Upper lobe of left lung (tissue), 6 donors: ENCODE results near the gene RANBP9. TPM values are rescaled to one million over a fixed set of nuclear protein-coding genes. Genes with fewer than 3 reads are reported as not detected.

Experiments
- ATAC-seq, 2 donors: fragments of 200-7000 bp; cut with Tn5 transposase; one replicate each; pipeline ENCODE4 v1.9.1; 2022; ENCODE audit warnings: mild to moderate bottlenecking in 2 of 2, moderate library complexity in 2 of 2; ENCODE audit not compliant: low FRiP score in 2 of 2
- DNase-seq, 2 donors: peaks; one replicate each; pipeline ENCODE4 v3.0.0-alpha.2; 2019 to 2020
- H3K27ac ChIP-seq, 4 donors: fragments of 200-600 bp; sonication (generic); one replicate each; pipeline ENCODE4 v1.5.1; 2016 to 2019
- H3K27me3 ChIP-seq, 4 donors: fragments of 200-600 bp; sonication (generic); one replicate each; pipeline ENCODE4 v1.5.1; 2017 to 2019
- H3K36me3 ChIP-seq, 4 donors: fragments of 200-600 bp; sonication (generic); one replicate each; pipeline ENCODE4 v1.5.1; 2016 to 2019
- H3K4me1 ChIP-seq, 4 donors: fragments of 200-600 bp; sonication (generic); one replicate each; pipeline ENCODE4 v1.5.1; 2018 to 2019
- H3K4me3 ChIP-seq, 4 donors: fragments of 200-600 bp; sonication (generic); one replicate each; pipeline ENCODE4 v1.5.1; 2017 to 2019; ENCODE audit warnings: mild to moderate bottlenecking in 2 of 4, moderate library complexity in 1 of 4
- H3K9me3 ChIP-seq, 4 donors: fragments of 200-600 bp; sonication (generic); one replicate each; pipeline ENCODE4 v1.5.1; 2018 to 2019
- EP300 ChIP-seq, 4 donors: sonication (generic); formaldehyde crosslinking; IDR thresholded peaks; one replicate each; pipeline ENCODE4 v1.5.1; 2017; ENCODE audit warnings: antibody characterized with exemption in 4 of 4, control low read depth in 2 of 4
- POLR2A ChIP-seq, 4 donors: fragments of 450-650 bp; IDR thresholded peaks; one replicate each; pipeline ENCODE4 v1.5.1; 2016 to 2017; ENCODE audit warnings: antibody characterized with exemption in 4 of 4, mild to moderate bottlenecking in 2 of 4
- POLR2AphosphoS5 ChIP-seq, 2 donors: sonication (generic); formaldehyde crosslinking; IDR thresholded peaks; one replicate each; pipeline ENCODE4 v1.5.1; 2017; ENCODE audit warnings: antibody characterized with exemption in 2 of 2
- WGBS, 2 donors: methylation state at CpG; one replicate each; pipeline ENCODE4 v1.1.5; 2017 to 2018; 5-methylcytosine and 5-hydroxymethylcytosine counted together
- total RNA-seq, 6 donors: library from RNA; depleted of rRNA in 4 of 6; stranded (reverse); fragments of >200 nt in 4 of 6; gene quantifications; one replicate each; pipeline versions ENCODE4 v1.1.0 to v1.2.1, GENCODE V29; 2016 to 2021
- TF ChIP-seq, protein P1 (sequence below), 6 experiments: fragments of 450-650 bp in 4 of 6; fragments of 200-600 bp in 2 of 6; sonication (generic) in 2 of 6; IDR thresholded peaks; one replicate each; pipeline ENCODE4 v1.5.1; 2016 to 2019; ENCODE audit warnings: antibody characterized with exemption in 6 of 6
- donor health status: DM: no; HTN: no; CAD: no; lungs with moderate emphysema.
- donor health status: DM: no; HTN: yes; CAD: no; lungs with severe emphysema.

Gene RANBP9
- total RNA-seq, 6 donors from 2014 or later = 29.8 to 46.7 (median 36.4) TPM

DNA sequence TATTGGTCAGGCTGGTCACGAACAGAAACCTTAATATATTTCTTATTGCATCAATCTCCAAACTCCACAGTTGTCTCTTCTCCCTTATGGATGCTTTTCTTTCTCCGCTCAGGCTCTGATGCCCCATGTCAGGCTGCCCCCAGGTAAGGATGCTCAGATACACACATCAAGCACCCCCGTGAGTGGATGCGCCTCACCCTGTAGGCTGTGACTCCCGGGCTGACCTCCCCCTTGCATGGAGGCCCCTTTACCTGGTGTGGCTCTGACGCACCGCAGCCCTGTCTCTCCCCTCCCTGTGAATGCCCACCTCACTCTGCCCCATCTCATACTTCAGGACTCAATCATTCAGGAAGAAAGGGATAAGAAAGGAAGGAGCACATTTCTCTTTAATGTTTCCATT lies 19.1 kb upstream of the RANBP9 start:
- TF ChIP-seq POLR2AphosphoS5 (IDR thresholded peaks at IDR 0.05) (no peak), EP300 (IDR thresholded peaks at IDR 0.05) (no peak), POLR2A (IDR thresholded peaks at IDR 0.05) (no peak)
- TF ChIP-seq, protein P1, sequence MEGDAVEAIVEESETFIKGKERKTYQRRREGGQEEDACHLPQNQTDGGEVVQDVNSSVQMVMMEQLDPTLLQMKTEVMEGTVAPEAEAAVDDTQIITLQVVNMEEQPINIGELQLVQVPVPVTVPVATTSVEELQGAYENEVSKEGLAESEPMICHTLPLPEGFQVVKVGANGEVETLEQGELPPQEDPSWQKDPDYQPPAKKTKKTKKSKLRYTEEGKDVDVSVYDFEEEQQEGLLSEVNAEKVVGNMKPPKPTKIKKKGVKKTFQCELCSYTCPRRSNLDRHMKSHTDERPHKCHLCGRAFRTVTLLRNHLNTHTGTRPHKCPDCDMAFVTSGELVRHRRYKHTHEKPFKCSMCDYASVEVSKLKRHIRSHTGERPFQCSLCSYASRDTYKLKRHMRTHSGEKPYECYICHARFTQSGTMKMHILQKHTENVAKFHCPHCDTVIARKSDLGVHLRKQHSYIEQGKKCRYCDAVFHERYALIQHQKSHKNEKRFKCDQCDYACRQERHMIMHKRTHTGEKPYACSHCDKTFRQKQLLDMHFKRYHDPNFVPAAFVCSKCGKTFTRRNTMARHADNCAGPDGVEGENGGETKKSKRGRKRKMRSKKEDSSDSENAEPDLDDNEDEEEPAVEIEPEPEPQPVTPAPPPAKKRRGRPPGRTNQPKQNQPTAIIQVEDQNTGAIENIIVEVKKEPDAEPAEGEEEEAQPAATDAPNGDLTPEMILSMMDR (IDR thresholded peaks at IDR 0.05) = no peak
- Histone ChIP-seq H3K36me3 (no peaks in the 10 kb centered on the region), H3K27ac (no peak overlapping the region), H3K27me3 (no peaks in the 10 kb centered on the region), H3K4me1 (no peaks in the 10 kb centered on the region), H3K9me3 (no peaks in the 10 kb centered on the region), H3K4me3 (no peak overlapping the region)
- DNase-seq (no peak), ATAC-seq (peak in 1 of 2 donors; percentile 63)
- WGBS, 2 donors = 89% methylated on average over 7 of the region's 7 CpGs

DNA sequence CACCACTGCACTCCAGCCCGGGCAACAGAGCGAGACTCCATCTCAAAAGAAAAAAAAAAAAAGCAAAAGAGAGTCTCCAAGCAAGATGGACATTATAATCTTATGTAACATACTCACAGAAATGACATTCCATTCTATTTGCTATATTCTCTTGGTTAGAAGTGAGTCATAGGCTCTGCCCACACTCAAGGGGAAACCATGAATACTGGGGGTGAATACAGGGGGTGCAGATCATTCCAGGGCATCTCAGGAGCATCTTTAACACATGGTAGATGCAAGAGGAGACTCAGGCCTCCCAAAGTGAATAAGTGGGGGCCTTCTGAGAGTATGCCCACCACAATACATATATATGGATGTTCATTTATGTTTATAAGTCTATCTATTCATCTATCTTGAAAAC lies 18.3 kb upstream of the RANBP9 start:
- Histone ChIP-seq H3K4me3 (no peak overlapping the region), H3K27me3 (no peaks in the 10 kb centered on the region), H3K27ac (no peak overlapping the region), H3K9me3 (no peaks in the 10 kb centered on the region), H3K36me3 (no peaks in the 10 kb centered on the region), H3K4me1 (no peaks in the 10 kb centered on the region)
- WGBS, 2 donors = 88 to 94% methylated on average over 2 of the region's 2 CpGs
- DNase-seq (no peak), ATAC-seq (no peak)
- TF ChIP-seq EP300 (IDR thresholded peaks at IDR 0.05) (no peak), POLR2AphosphoS5 (IDR thresholded peaks at IDR 0.05) (no peak), POLR2A (IDR thresholded peaks at IDR 0.05) (no peak)
- TF ChIP-seq, protein P1 (IDR thresholded peaks at IDR 0.05) = no peak

DNA sequence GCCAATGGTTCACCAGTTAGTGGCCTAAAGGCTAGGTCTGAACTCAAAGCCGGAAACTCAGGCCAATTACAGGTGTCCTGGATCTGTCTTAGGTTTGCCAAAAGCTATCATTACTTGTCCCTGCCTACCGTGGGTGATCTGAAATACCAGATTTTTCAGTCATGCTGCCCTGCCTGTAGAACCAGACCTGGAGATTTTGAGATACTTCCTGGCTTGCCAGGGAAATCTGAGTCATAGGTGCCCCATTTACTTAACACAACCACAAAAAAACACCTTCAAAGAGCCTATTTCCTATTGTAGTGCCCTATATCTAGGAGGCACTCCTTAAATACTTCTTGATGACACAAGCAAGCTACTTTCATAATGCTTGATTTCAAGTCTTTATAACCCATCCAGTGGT lies 13.9 kb upstream of the RANBP9 start:
- no peaks in the 10 kb centered on the region for H3K9me3 ChIP-seq
- peak overlapping the region in 3 of 4 donors; percentile 7 to 56 (median 9) for H3K27ac ChIP-seq
- no peak overlapping the region for H3K4me3 ChIP-seq
- TF ChIP-seq POLR2AphosphoS5 (IDR thresholded peaks at IDR 0.05) (no peak), EP300 (IDR thresholded peaks at IDR 0.05) (no peak), POLR2A (IDR thresholded peaks at IDR 0.05) (no peak)
- TF ChIP-seq, protein P1 (IDR thresholded peaks at IDR 0.05) = no peak
- no peaks in the 10 kb centered on the region for H3K36me3 ChIP-seq
- DNase-seq = peak in 1 of 2 donors; percentile 68
- 51 to 61% methylated on average over 2 of the region's 2 CpGs for WGBS, 2 donors
- no peaks in the 10 kb centered on the region for H3K4me1 ChIP-seq
- no peaks in the 10 kb centered on the region for H3K27me3 ChIP-seq
- peak in 1 of 2 donors; percentile 86 for ATAC-seq

DNA sequence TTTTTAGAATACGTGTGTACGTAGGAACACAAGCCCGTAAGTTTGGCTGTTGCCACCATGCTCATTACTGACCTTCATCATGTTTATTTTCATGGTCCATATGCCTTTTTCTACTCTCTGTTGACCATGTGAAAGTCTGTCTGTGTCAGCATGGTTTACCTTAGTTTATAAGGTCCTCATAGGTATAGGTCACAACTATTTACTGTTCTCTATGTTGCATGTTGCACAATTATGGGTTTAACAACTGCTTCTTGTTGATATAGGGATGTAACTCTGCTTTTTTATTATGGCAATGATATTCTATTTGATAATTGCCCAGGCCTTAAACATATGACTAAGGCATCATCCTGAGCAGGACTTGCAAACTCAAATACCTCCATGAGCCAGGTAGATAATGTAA lies 13.4 kb upstream of the RANBP9 start:
- no peaks in the 10 kb centered on the region for H3K9me3 ChIP-seq

DNA sequence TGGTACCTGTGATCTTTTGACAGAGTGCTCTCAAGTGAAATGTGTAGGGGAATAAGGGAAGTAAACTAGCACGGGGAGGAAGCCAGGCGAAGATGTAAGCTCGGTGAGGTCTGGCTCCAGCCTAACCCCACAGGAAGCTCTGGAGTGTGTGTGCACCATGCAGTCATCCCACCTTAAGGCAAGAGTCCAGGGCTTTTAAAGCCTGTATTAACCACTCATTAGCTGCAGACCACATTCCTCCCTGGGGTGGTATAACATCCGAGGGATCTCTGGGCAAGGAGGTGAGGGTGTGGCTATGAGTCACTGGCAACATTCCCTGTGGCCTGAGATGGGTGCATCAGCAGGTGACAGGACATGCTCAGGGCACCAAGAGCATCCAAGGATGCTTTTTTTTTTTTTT lies 12.5 kb upstream of the RANBP9 start:
- no peaks in the 10 kb centered on the region for H3K36me3 ChIP-seq
- 44 to 49% methylated on average over 4 of the region's 4 CpGs for WGBS, 2 donors
- TF ChIP-seq POLR2A (IDR thresholded peaks at IDR 0.05) (no peak), POLR2AphosphoS5 (IDR thresholded peaks at IDR 0.05) (no peak), EP300 (IDR thresholded peaks at IDR 0.05) (no peak)
- TF ChIP-seq, protein P1 (IDR thresholded peaks at IDR 0.05) = no peak
- H3K9me3 ChIP-seq = no peaks in the 10 kb centered on the region
- DNase-seq (no peak), ATAC-seq (peak in 1 of 2 donors; percentile 63)
- H3K4me3 ChIP-seq = no peak overlapping the region
- no peak overlapping the region for H3K27ac ChIP-seq
- H3K27me3 ChIP-seq = no peaks in the 10 kb centered on the region
- no peaks in the 10 kb centered on the region for H3K4me1 ChIP-seq

More for the DNA sequence above, 13.4 kb upstream of the RANBP9 start:
- DNase-seq (no peak), ATAC-seq (no peak)
- peak overlapping the region in 3 of 4 donors; percentile 7 to 56 (median 9) for H3K27ac ChIP-seq
- no peak for TF ChIP-seq EP300 (IDR thresholded peaks at IDR 0.05)
- H3K36me3 ChIP-seq = no peaks in the 10 kb centered on the region
- H3K27me3 ChIP-seq = no peaks in the 10 kb centered on the region
- H3K4me3 ChIP-seq = no peak overlapping the region
- H3K4me1 ChIP-seq = no peaks in the 10 kb centered on the region
- WGBS, 2 donors = 95 to 99% methylated on average over 3 of the region's 3 CpGs
